H1 (cell line): Measurements from ENCODE around the gene ITSN1. TPM values are rescaled to one million over a fixed set of nuclear protein-coding genes. Genes with fewer than 3 reads are reported as not detected.

Source experiments
- CTCF ChIA-PET: fragments of 300-600 bp; sonication (Branson Sonifier 250); formaldehyde crosslinking; loops from one replicate; lab custom pipeline; 2021; ENCODE audit not compliant: partially characterized antibody; lab: Charles Lee
- POLR2A ChIA-PET: fragments of 300-600 bp; sonication (Branson Sonifier 250); formaldehyde crosslinking; loops from one replicate; lab custom pipeline; 2021; ENCODE audit warnings: inconsistent platforms; ENCODE audit not compliant: partially characterized antibody; lab: Charles Lee
- DNase-seq, 2 experiments: peaks; one replicate each; pipeline versions ENCODE4 v3.0.0 to v3.0.0-alpha.2; 2010 to 2022; ENCODE audit warnings: low spot score in 2 of 2, low read depth in 1 of 2, mixed read lengths in 1 of 2
- FAIRE-seq: peaks from 2 replicates; lab custom pipeline; 2011; peaks lifted over from hg19 to GRCh38; lab: Jason Lieb, UNC
- H2AFZ ChIP-seq: 2 replicates; pipeline ENCODE4 v1.8.1; 2012; ENCODE audit warnings: low read length, inconsistent platforms
- H2AK5ac ChIP-seq: 2 replicates; pipeline ENCODE4 v1.6.1; 2013; ENCODE audit warnings: low read depth, low read length
- H2BK120ac ChIP-seq: replicated peaks from 2 replicates; pipeline ENCODE3; 2013; ENCODE audit warnings: low read depth, low read length, inconsistent platforms
- H2BK12ac ChIP-seq: 2 replicates; pipeline ENCODE4 v1.6.1; 2013; ENCODE audit warnings: low read depth, low read length
- H2BK15ac ChIP-seq: 2 replicates; pipeline ENCODE4 v1.6.1; 2013; ENCODE audit warnings: low read length
- H2BK20ac ChIP-seq: 2 replicates; pipeline ENCODE4 v1.6.1; 2013; ENCODE audit warnings: low read length
- H2BK5ac ChIP-seq: 2 replicates; pipeline ENCODE4 v1.6.1; 2013; ENCODE audit warnings: low read depth, low read length
- H3K14ac ChIP-seq: 2 replicates; pipeline ENCODE4 v1.6.1; 2013; ENCODE audit warnings: inconsistent platforms; ENCODE audit not compliant: insufficient read length
- H3K18ac ChIP-seq: 2 replicates; pipeline ENCODE4 v1.6.1; 2013; ENCODE audit warnings: low read length; ENCODE audit errors: extremely low read depth
- H3K23ac ChIP-seq: 2 replicates; pipeline ENCODE4 v1.6.1; 2013; ENCODE audit warnings: inconsistent platforms; ENCODE audit not compliant: insufficient read length
- H3K23me2 ChIP-seq: 2 replicates; pipeline ENCODE4 v1.6.1; 2013; ENCODE audit warnings: low read depth, low read length
- H3K27ac ChIP-seq: 2 replicates; pipeline ENCODE4 v1.6.1; 2011; ENCODE audit warnings: low read depth, low read length, inconsistent platforms
- H3K27me3 ChIP-seq, 4 experiments: replicated peaks in 1 of 4; 1 replicate in 1 of 4; 2 replicates in 3 of 4; pipeline versions ENCODE4 v1.6.1 to v1.8.1; 2011 to 2013; ENCODE audit warnings: low read length in 3 of 4, mild to moderate bottlenecking in 3 of 4, inconsistent platforms in 2 of 4, mixed read lengths in 2 of 4, moderate library complexity in 1 of 4; ENCODE audit not compliant: control insufficient read depth in 3 of 4, insufficient read depth in 3 of 4; ENCODE audit errors: extremely low read depth in 1 of 4
- H3K36me3 ChIP-seq, 4 experiments: 2 replicates each; pipeline versions ENCODE4 v1.6.1 to v1.8.1; 2011 to 2013; ENCODE audit warnings: mild to moderate bottlenecking in 4 of 4, low read length in 3 of 4, moderate library complexity in 2 of 4, control low read depth in 1 of 4, inconsistent platforms in 1 of 4; ENCODE audit not compliant: insufficient read depth in 4 of 4, control insufficient read depth in 2 of 4
- H3K4ac ChIP-seq: replicated peaks from 2 replicates; pipeline ENCODE3; 2013; ENCODE audit warnings: low read length, low read depth, mixed read lengths, inconsistent platforms; ENCODE audit not compliant: insufficient read length
- H3K4me1 ChIP-seq, 4 experiments: replicated peaks in 1 of 4; 1 replicate in 1 of 4; 2 replicates in 3 of 4; pipeline versions ENCODE4 v1.6.1 to v1.8.1; 2011 to 2013; ENCODE audit warnings: low read length in 3 of 4, inconsistent platforms in 2 of 4, mixed read lengths in 1 of 4; ENCODE audit not compliant: insufficient read depth in 4 of 4, control insufficient read depth in 3 of 4
- H3K4me2 ChIP-seq, 2 experiments: 2 replicates each; pipeline versions ENCODE4 v1.6.1 to v1.8.1; 2011 to 2013; ENCODE audit warnings: low read depth in 2 of 2, low read length in 2 of 2, control low read depth in 1 of 2, inconsistent platforms in 1 of 2, mild to moderate bottlenecking in 1 of 2; ENCODE audit not compliant: insufficient read depth in 1 of 2
- H3K4me3 ChIP-seq, 4 experiments: fragments of 200-600, 300-600 bp in 1 of 4; sonication (generic), shearing (Covaris generic), sonication (Bioruptor Twin) in 1 of 4; 2 replicates each; pipeline versions ENCODE4 v1.5.1 to v1.8.1; 2011 to 2016; ENCODE audit warnings: low read length in 4 of 4, low read depth in 3 of 4, control low read depth in 2 of 4, inconsistent platforms in 2 of 4, mild to moderate bottlenecking in 2 of 4, mixed read lengths in 1 of 4, moderate library complexity in 1 of 4; ENCODE audit not compliant: insufficient read depth in 2 of 4; ENCODE audit errors: extremely low read depth in 1 of 4
- H3K56ac ChIP-seq: replicated peaks from 2 replicates; pipeline ENCODE3; 2013; ENCODE audit warnings: low read depth, mild to moderate bottlenecking, mixed read lengths, low read length, inconsistent platforms; ENCODE audit not compliant: insufficient read length
- H3K79me1 ChIP-seq: 2 replicates; pipeline ENCODE4 v1.6.1; 2013; ENCODE audit warnings: low read depth, low read length, control low read depth
- H3K79me2 ChIP-seq, 2 experiments: 2 replicates each; pipeline versions ENCODE4 v1.6.1 to v1.8.1; 2012 to 2013; ENCODE audit warnings: low read length in 2 of 2, mild to moderate bottlenecking in 2 of 2, inconsistent platforms in 1 of 2; ENCODE audit not compliant: insufficient read depth in 2 of 2, control insufficient read depth in 1 of 2
- H3K9ac ChIP-seq, 4 experiments: replicated peaks in 1 of 4; 1 replicate in 1 of 4; 2 replicates in 3 of 4; pipeline versions ENCODE4 v1.6.1 to v1.8.1; 2011 to 2013; ENCODE audit warnings: low read depth in 3 of 4, low read length in 3 of 4, control low read depth in 2 of 4, mild to moderate bottlenecking in 2 of 4, moderate library complexity in 2 of 4, inconsistent platforms in 1 of 4; ENCODE audit errors: extremely low read depth in 1 of 4
- H3K9me3 ChIP-seq, 2 experiments: 2 replicates each; pipeline versions ENCODE4 v1.6.1 to v1.8.1; 2012 to 2013; ENCODE audit warnings: mild to moderate bottlenecking in 2 of 2, moderate library complexity in 2 of 2, control low read depth in 1 of 2, inconsistent platforms in 1 of 2, low read depth in 1 of 2, low read length in 1 of 2, mixed read lengths in 1 of 2; ENCODE audit not compliant: insufficient read depth in 2 of 2
- H4K20me1 ChIP-seq, 2 experiments: replicated peaks in 1 of 2; 2 replicates each; pipeline versions ENCODE3 to v1.8.1; 2011 to 2013; ENCODE audit warnings: inconsistent platforms in 2 of 2, low read length in 2 of 2, mild to moderate bottlenecking in 1 of 2; ENCODE audit not compliant: insufficient read depth in 2 of 2, control insufficient read depth in 1 of 2
- H4K5ac ChIP-seq: 2 replicates; pipeline ENCODE4 v1.6.1; 2013; ENCODE audit warnings: low read length, low read depth, mixed read lengths, inconsistent platforms; ENCODE audit not compliant: insufficient read length
- H4K8ac ChIP-seq: 2 replicates; pipeline ENCODE4 v1.8.0; 2013; ENCODE audit warnings: mild to moderate bottlenecking, moderate library complexity, low read length, inconsistent platforms; ENCODE audit not compliant: insufficient read depth; ENCODE audit errors: extremely low read depth
- H4K91ac ChIP-seq: replicated peaks from 2 replicates; pipeline ENCODE3; 2013; ENCODE audit warnings: low read length, mixed read lengths, inconsistent platforms; ENCODE audit not compliant: insufficient read length
- CEBPB ChIP-seq: IDR thresholded peaks from 2 replicates; pipeline ENCODE4 v1.6.1; 2012; ENCODE audit warnings: low read depth, low read length
- KDM5A ChIP-seq: fragments of 200-600 bp; IDR thresholded peaks from 2 replicates; pipeline ENCODE4 v1.7.1; 2012; ENCODE audit warnings: mild to moderate bottlenecking, low read length, inconsistent platforms, mixed read lengths
- NRF1 ChIP-seq: IDR thresholded peaks from 2 replicates; pipeline ENCODE4 v1.6.1; 2011; ENCODE audit warnings: mild to moderate bottlenecking, low read depth, low read length, improper control_type of control experiment
- SP4 ChIP-seq: IDR thresholded peaks from 2 replicates; pipeline ENCODE4 v1.6.1; 2012; ENCODE audit warnings: low read length, inconsistent platforms
- WGBS, 2 experiments: shearing (Covaris generic) in 1 of 2; methylation state at CpG; one replicate each; pipeline versions ENCODE4 v1.1.6 to v1.1.7; 2013 to 2015; ENCODE audit warnings: low lambda C conversion rate in 2 of 2, mixed read lengths in 2 of 2, inconsistent platforms in 1 of 2, low coverage in 1 of 2, missing lambda C conversion rate in 1 of 2; ENCODE audit not compliant: insufficient replicate concordance in 2 of 2, insufficient coverage in 1 of 2, insufficient read length in 1 of 2; ENCODE audit errors: extremely low coverage in 1 of 2, missing lambda C conversion rate in 1 of 2; 5-methylcytosine and 5-hydroxymethylcytosine counted together
- polyA plus RNA-seq, 7 experiments: library from polyadenylated mRNA; depleted of rRNA in 3 of 7; stranded (reverse) in 5 of 7; unstranded in 2 of 7; fragments of >200 nt in 5 of 7; fragments of 200-250 nt in 2 of 7; gene quantifications; 1 replicate in 5 of 7; 2 replicates in 1 of 7; 4 replicates in 1 of 7; pipeline versions ENCODE4 v1.2.1 to v1.2.3, GENCODE V29; 2011 to 2013; ENCODE audit warnings: missing spikeins in 2 of 7, mixed read lengths in 2 of 7
- total RNA-seq: library from RNA; stranded (reverse); fragmentation: NEBNext Ultra II Directional; extraction: Animal tissue kit (Norgen Biotek cat#: 25700); gene quantifications from 2 replicates; pipeline ENCODE4 v1.2.1, GENCODE V29; 2021

Gene ITSN1
- total and polyA plus RNA-seq, 2 of the 8 experiments (the other 6 are each of a cell fraction or from before 2014, with no cell fraction given): 60.8 to 78.1 TPM

DNA sequence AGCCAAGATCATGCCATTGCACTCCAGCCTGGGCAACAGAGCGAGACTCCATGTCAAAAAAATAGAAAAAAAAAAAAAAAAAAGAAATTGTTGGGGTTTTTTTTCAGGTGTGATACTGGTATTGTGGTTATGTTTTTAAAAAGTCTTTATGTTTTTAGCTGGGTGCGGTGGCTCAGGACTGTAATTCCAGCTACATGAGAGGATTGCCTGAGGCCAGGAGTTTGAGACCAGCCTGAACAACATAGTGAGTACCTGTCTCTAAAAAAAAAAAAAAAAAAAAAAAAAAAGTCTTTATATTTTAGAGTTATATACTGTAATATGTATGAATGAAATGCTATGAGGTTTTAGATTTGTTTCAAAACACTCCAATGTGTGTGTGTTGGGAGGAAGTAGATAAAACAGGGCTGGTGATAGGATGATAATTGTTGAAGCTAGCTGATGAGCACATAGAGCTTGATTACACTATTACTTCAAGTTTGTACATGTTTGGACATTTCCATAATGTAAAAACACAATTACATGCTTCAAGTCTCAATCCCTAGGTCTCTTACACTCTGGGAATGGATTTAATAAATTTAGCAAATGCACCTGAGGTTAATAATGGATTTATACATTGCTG lies 303.5 kb downstream of the ITSN1 start:
- H3K27me3 ChIP-seq: no peaks in the 10 kb centered on the region
- no peaks in the 10 kb centered on the region for H3K79me2 ChIP-seq
- 0 out of 2 replicates have a peak, but pooled peaks cover 2% of the 10 kb centered on the region for H3K79me1 ChIP-seq
- H3K36me3 ChIP-seq: peaks cover 0 to 7% (median 2%) of the 10 kb centered on the region in 4 experiments; a peak in 2 of 8 replicates
- H3K4me1 ChIP-seq: peaks cover 10 to 24% (median 20%) of the 10 kb centered on the region in 4 experiments; a peak in 6 of 7 replicates
- no peak overlapping the region for H4K8ac ChIP-seq
- H3K23ac ChIP-seq: no peak overlapping the region
- H2BK12ac ChIP-seq: 0 out of 2 replicates have a peak overlapping the region, but pooled peaks have one; percentile 4
- H3K4ac ChIP-seq: no peak overlapping the region
- H3K4me2 ChIP-seq: no peak overlapping the region
- H3K9ac ChIP-seq: no peak overlapping the region
- H4K20me1 ChIP-seq: no peaks in the 10 kb centered on the region
- POLR2A ChIA-PET: interaction anchor here (1.1 to 2.6 kb wide), 2 partner anchors 14 to 48 kb away, joined by 4 to 13 read pairs; no protein-coding TSS in a partner anchor
- CTCF ChIA-PET: interaction anchor here (0.6 to 1.9 kb wide), 5 partner anchors 21 to 402 kb away, joined by 3 to 7 read pairs (median 4); no protein-coding TSS in a partner anchor
- H2BK120ac ChIP-seq: peak overlapping the region; percentile 34
- FAIRE-seq (no peak), DNase-seq (peak in 1 of 2 experiments; percentile 16)
- no peak overlapping the region for H3K56ac ChIP-seq
- no peak overlapping the region for H2AFZ ChIP-seq
- H3K23me2 ChIP-seq: peaks cover 2% of the 10 kb centered on the region; the same call in 1 of the 2 replicates
- 91% methylated on average over 1 of the region's 2 CpGs; no CpG with 5 or more reads in 1 of the 2 experiments for WGBS, 2 experiments
- H3K18ac ChIP-seq: no peak overlapping the region
- H3K27ac ChIP-seq: no peak overlapping the region
- H4K5ac ChIP-seq: no peak overlapping the region
- H2BK20ac ChIP-seq: no peak overlapping the region
- H2BK5ac ChIP-seq: no peak overlapping the region
- H3K9me3 ChIP-seq: peaks cover 0 to 7% of the 10 kb centered on the region in 2 experiments; a peak in 1 of 4 replicates
- no peak overlapping the region for H4K91ac ChIP-seq
- no peak overlapping the region for H2AK5ac ChIP-seq
- no peak overlapping the region for H3K14ac ChIP-seq
- no peak overlapping the region for H2BK15ac ChIP-seq
- H3K4me3 ChIP-seq: no peak overlapping the region
- TF ChIP-seq CEBPB: no peak
- no peak for TF ChIP-seq KDM5A
- no peak for TF ChIP-seq NRF1
- no peak for TF ChIP-seq SP4
